ENCODE data around the gene DARS2. TPM values are rescaled to one million over a fixed set of nuclear protein-coding genes. Genes with fewer than 3 reads are reported as not detected.

The DARS2 gene
- total RNA-seq, 2 donors from 2014 or later = 11.3 to 18.1 TPM

DNA sequence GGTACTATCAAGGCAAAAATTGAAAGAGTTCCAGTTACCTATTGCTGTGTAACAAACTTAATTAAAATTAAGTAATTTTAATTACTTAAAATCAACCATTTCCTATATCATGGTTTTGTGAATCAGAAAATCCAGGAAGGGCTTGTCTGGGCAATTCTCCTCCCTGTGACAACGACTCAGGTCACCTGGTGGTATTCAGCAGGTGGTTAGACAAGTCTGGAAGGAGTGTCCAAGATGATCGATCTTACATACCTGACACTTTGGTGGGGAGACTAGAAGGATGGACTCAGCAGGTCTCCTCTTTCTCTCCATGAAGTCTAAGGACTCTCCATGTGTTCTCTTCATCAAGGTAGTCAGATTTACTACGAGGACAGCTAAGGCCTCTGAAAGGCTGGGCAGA, 69.7 kb downstream of the DARS2 start:
- Histone ChIP-seq H3K9me3 (no peaks in the 10 kb centered on the region), H3K4me1 (replicated peaks) (no peaks in the 10 kb centered on the region), H3K27me3 (replicated peaks; ENCODE audit: insufficient read depth) (no peaks in the 10 kb centered on the region), H3K36me3 (no peaks in the 10 kb centered on the region), H3K27ac (no peak overlapping the region), H3K4me3 (no peak overlapping the region)
- intact Hi-C loops (cut with DNase I) = no loop called here
- TF ChIP-seq POLR2A (IDR thresholded peaks at IDR 0.05) = no peak
- no peak for TF ChIP-seq POLR2AphosphoS5 (IDR thresholded peaks at IDR 0.05)
- TF ChIP-seq, protein P1, sequence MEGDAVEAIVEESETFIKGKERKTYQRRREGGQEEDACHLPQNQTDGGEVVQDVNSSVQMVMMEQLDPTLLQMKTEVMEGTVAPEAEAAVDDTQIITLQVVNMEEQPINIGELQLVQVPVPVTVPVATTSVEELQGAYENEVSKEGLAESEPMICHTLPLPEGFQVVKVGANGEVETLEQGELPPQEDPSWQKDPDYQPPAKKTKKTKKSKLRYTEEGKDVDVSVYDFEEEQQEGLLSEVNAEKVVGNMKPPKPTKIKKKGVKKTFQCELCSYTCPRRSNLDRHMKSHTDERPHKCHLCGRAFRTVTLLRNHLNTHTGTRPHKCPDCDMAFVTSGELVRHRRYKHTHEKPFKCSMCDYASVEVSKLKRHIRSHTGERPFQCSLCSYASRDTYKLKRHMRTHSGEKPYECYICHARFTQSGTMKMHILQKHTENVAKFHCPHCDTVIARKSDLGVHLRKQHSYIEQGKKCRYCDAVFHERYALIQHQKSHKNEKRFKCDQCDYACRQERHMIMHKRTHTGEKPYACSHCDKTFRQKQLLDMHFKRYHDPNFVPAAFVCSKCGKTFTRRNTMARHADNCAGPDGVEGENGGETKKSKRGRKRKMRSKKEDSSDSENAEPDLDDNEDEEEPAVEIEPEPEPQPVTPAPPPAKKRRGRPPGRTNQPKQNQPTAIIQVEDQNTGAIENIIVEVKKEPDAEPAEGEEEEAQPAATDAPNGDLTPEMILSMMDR (IDR thresholded peaks at IDR 0.05) = no peak
- WGBS = 94% methylated on average over 3 of the region's 3 CpGs
- no peak for DNase-seq (ENCODE audit: low spot score)

DNA sequence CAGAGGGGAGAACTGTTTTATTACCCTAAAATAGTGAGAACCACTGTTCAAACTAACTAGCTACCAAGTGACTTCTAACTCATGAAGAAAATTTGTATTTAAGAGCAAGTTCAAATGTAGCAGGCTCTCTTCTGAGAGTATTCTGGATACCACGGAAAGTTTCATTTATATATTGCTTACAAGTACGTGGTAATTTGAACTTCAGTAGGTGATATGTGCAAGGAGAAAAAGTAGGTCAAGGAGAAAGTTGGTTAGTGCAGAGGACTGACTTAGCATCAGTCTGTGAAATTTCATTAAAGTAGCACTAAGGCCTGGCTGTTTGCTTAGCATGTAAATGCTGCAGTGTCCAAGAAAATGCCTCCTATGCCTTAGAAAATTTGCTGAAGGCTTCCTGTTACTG, 76.0 kb downstream of the DARS2 start:
- H3K36me3 ChIP-seq = no peaks in the 10 kb centered on the region
- 71% methylated on average over 2 of the region's 2 CpGs for WGBS
- TF ChIP-seq POLR2AphosphoS5 (IDR thresholded peaks at IDR 0.05) = no peak
- H3K27ac ChIP-seq = no peak overlapping the region
- H3K4me1 ChIP-seq (replicated peaks) = no peaks in the 10 kb centered on the region
- intact Hi-C loops (cut with DNase I) = no loop called here
- no peaks in the 10 kb centered on the region for H3K9me3 ChIP-seq
- H3K4me3 ChIP-seq = no peak overlapping the region
- no peak for DNase-seq (ENCODE audit: low spot score)
- no peaks in the 10 kb centered on the region for H3K27me3 ChIP-seq (replicated peaks; ENCODE audit: insufficient read depth)

DNA sequence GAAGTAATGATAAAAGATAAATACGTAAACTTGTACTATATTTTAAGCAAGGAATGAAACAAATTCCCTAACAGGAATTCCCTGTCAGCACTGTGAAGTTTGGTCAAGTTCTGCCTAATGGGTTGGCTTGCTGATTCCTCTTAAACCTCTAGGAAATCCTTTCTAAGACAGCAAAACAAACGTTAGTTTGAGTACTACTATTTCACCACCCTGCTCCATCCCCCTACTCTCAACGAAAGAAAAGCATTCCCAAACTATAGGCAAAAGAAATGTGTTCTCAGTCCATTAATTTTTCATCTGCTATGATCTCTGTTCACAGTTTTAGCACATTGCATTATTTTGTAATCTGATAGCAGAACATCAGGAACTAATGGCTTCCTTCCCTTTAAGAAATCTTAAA, 76.5 kb downstream of the DARS2 start:
- no peak overlapping the region for H3K4me3 ChIP-seq
- DNase-seq (ENCODE audit: low spot score) = no peak
- H3K27ac ChIP-seq = no peak overlapping the region
- no peaks in the 10 kb centered on the region for H3K4me1 ChIP-seq (replicated peaks)
- no peak for TF ChIP-seq POLR2A (IDR thresholded peaks at IDR 0.05)
- TF ChIP-seq, protein P1 (IDR thresholded peaks at IDR 0.05) = no peak
- no peak for TF ChIP-seq POLR2AphosphoS5 (IDR thresholded peaks at IDR 0.05)
- intact Hi-C loops (cut with DNase I) = no loop called here
- H3K27me3 ChIP-seq (replicated peaks; ENCODE audit: insufficient read depth) = no peaks in the 10 kb centered on the region
- no peaks in the 10 kb centered on the region for H3K9me3 ChIP-seq
- H3K36me3 ChIP-seq = no peaks in the 10 kb centered on the region
- WGBS = 54% methylated on average over 3 of the region's 3 CpGs

DNA sequence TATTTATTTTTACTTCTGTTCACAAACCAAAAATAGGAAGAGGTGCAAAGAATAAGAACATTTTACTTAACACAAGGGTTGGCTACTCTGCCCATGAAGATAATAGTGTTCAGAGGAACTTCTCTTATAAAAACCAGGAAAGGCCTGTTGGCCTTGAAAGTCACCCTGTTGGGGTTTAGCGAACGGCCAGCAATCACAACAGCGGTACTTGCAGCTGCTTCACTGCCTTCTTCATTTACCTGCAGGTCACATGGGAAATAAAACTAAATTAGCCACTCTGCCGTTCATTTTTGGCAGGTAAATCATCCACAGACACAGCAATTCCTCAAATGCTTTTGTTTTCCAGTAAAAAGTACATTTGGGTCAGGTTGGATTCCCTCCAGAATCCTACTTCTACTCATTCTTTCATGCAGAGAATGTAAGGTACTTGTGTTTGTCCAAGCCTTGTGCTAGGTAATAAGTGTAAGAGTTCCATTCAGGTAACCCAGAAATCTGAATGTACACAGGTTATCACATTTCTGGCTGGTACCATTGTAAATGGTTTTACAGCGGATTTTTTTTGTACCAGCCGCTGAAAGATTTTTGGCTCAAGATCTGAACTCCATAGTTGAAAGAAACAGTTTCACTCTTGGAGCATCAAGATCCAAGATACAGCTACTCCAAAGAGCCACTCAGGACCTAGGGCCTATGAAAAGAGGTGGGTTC, 79.5 kb downstream of the DARS2 start:
- no peak overlapping the region for H3K4me3 ChIP-seq
- H3K4me1 ChIP-seq (replicated peaks) = no peaks in the 10 kb centered on the region
- TF ChIP-seq POLR2AphosphoS5 (IDR thresholded peaks at IDR 0.05) (no peak), POLR2A (IDR thresholded peaks at IDR 0.05) (no peak)
- TF ChIP-seq, protein P1 (IDR thresholded peaks at IDR 0.05) = no peak
- no peak overlapping the region for H3K27ac ChIP-seq
- H3K36me3 ChIP-seq = no peaks in the 10 kb centered on the region
- DNase-seq (ENCODE audit: low spot score) = no peak
- H3K27me3 ChIP-seq (replicated peaks; ENCODE audit: insufficient read depth) = no peaks in the 10 kb centered on the region
- no peaks in the 10 kb centered on the region for H3K9me3 ChIP-seq
- WGBS = 45% methylated on average over 6 of the region's 6 CpGs
- intact Hi-C loops (cut with DNase I) = no loop called here

Small RNA genes lying within 50 kb of the gene (small RNA-seq; reads per million reads assigned to genes)
- 0 reads per million in 2 donors for gene RF00019

Other genes with a start within 250 kb of the DARS2 start
- gene SLC9C2, start 221.6 kb upstream of the DARS2 start, total RNA-seq = 10 to 100 TPM in 1 of 2 donors, not detected in 1; 40.6 TPM
- gene TEX50, start 189.3 kb upstream of the DARS2 start, total RNA-seq = 1 to 10 TPM in 1 of 2 donors, not detected in 1; 1.1 TPM
- gene ANKRD45, start 154.8 kb upstream of the DARS2 start, total RNA-seq = 1 to 10 TPM in 1 of 2 donors, not detected in 1; 2.3 TPM
- 10 to 100 TPM; 26.3 to 27.6 TPM for gene KLHL20, start 109.7 kb upstream of the DARS2 start, total RNA-seq
- 1 to 10 TPM; 5.7 to 9.4 TPM for gene CENPL, start 210 bp downstream of the DARS2 start, total RNA-seq
- gene GAS5, start 43.3 kb downstream of the DARS2 start, total RNA-seq = 100 to 1,000 TPM; 162 to 223 TPM
- 10 to 100 TPM in 1 of 2 donors, 1 to 10 TPM in 1; 6.6 to 14.7 TPM for gene ZBTB37, start 43.7 kb downstream of the DARS2 start, total RNA-seq
- gene SERPINC1, start 92.7 kb downstream of the DARS2 start, total RNA-seq = not detected
- 10 to 100 TPM; 20.3 to 34.1 TPM for gene RC3H1, start 197.7 kb downstream of the DARS2 start, total RNA-seq